GM12865 (cell line): ENCODE data around the gene LRRC4C.

Experiments
- DNase-seq: peaks from one replicate; pipeline ENCODE4 v3.0.0; 2010; ENCODE audit warnings: low read depth
- H3K4me3 ChIP-seq: 2 replicates; pipeline ENCODE4 v1.5.1; 2011; ENCODE audit warnings: mild to moderate bottlenecking, low read depth, low read length, control low read depth
- TF ChIP-seq, protein P1 (sequence below): IDR thresholded peaks from 2 replicates; pipeline ENCODE4 v1.5.1; 2011; ENCODE audit warnings: low read length, control low read depth, low read depth, inconsistent platforms; ENCODE audit not compliant: insufficient read depth; ENCODE audit errors: missing control alignments

LRRC4C gene

GRCh38 chr11:40986320-40986719 is 473.1 kb downstream of the LRRC4C start:
- no peak for DNase-seq
- TF ChIP-seq, protein P1, sequence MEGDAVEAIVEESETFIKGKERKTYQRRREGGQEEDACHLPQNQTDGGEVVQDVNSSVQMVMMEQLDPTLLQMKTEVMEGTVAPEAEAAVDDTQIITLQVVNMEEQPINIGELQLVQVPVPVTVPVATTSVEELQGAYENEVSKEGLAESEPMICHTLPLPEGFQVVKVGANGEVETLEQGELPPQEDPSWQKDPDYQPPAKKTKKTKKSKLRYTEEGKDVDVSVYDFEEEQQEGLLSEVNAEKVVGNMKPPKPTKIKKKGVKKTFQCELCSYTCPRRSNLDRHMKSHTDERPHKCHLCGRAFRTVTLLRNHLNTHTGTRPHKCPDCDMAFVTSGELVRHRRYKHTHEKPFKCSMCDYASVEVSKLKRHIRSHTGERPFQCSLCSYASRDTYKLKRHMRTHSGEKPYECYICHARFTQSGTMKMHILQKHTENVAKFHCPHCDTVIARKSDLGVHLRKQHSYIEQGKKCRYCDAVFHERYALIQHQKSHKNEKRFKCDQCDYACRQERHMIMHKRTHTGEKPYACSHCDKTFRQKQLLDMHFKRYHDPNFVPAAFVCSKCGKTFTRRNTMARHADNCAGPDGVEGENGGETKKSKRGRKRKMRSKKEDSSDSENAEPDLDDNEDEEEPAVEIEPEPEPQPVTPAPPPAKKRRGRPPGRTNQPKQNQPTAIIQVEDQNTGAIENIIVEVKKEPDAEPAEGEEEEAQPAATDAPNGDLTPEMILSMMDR = no peak

DNA sequence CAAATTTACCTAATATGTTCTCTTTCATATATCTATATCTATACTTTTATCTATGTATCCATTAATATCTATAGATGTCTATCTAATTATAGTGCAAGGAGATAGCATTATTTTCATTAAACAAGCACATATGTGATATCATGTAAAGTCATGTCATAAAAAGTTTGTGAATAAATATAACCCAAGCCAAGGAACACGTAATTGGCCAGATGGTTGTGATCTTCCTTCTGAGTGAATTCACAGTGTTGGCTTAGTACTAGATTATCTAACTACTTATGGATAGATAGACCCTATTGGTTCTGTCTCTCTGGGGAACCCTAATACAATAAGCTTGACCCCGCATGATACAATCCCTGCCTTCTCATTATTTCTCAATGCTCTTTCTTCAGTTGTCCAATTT is 484.4 kb downstream of the LRRC4C start:
- no peak for DNase-seq
- TF ChIP-seq, protein P1 = no peak
- H3K4me3 ChIP-seq = no peak overlapping the region

More at GRCh38 chr11:40986320-40986719, 473.1 kb downstream of the LRRC4C start:
- no peak overlapping the region for H3K4me3 ChIP-seq

GRCh38 chr11:40974186-40974795 is 485.2 kb downstream of the LRRC4C start:
- TF ChIP-seq, protein P1 = no peak
- DNase-seq = no peak
- H3K4me3 ChIP-seq = no peak overlapping the region

- DNase-seq = no peak
- no peak overlapping the region for H3K4me3 ChIP-seq
- TF ChIP-seq, protein P1 = no peak
Observed at GRCh38 chr11:40958707-40959106, 500.7 kb downstream of the LRRC4C start.

DNA sequence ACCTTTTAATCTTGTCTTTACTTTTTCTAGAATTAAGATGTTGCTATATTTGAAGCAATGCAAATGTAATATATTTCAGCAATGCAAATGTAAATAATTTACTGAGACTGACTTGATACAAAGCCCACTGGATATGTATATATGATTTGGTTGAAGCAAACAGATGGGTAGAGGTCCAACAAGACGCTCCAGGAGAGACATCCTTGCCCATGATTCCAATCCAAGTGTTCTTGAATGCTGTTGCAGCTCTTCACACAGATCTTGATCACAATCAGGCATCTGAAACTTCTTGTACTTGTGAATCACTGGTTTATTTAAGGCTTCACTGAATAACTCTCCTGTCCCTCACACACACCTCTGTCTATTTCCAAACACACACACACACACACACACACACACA is 507.0 kb downstream of the LRRC4C start:
- TF ChIP-seq, protein P1 = no peak
- no peak overlapping the region for H3K4me3 ChIP-seq
- no peak for DNase-seq

GRCh38 chr11:40938002-40938401 is 521.5 kb downstream of the LRRC4C start:
- H3K4me3 ChIP-seq = no peak overlapping the region
- TF ChIP-seq, protein P1 = no peak
- no peak for DNase-seq

DNA sequence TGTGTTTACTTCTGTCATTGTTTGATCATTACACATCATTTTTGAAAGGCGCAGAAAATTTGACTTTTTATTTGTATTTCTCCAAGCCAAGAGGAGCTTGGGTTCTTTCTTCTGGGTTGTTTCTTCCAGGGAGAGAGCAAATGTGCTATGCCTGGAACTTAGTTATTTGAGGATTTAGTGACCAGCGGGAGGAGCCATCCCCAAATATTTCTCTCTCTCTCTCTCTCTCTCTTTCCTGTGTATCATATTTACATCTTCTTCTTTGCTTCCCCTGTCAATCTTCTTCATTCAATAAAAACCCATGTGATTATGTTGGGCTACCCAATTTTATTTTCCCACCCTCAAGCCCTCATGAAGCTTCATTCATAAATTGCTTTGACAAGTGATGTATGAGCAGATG is 534.5 kb downstream of the LRRC4C start:
- no peak overlapping the region for H3K4me3 ChIP-seq
- TF ChIP-seq, protein P1 = no peak
- DNase-seq = no peak
